ENCODE results near the gene MAFF.

Gene MAFF

DNA sequence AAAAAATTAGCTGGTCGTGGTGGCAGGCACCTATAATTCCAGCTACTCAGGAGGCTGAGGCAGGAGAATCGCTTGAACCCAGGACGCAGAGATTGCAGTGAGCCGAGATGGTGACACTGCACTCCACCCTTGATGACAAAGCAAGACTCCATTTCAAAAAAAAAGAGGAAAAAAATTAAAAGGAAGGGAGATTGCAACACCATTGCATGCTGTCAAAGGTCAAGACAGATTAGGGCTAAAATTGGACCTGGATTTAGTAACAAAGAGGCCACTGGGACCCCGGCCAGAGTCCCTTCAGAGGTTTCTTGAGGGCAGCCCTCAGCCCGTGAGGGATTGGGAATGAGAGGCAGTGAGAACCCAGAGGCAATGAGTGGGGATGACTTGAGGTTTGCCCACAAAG, 8.2 kb upstream of the MAFF start:
- Histone ChIP-seq H3K4me3 (ENCODE audit: low read depth in 1 of 2, low read length in 1 of 2) (peak overlapping the region; percentile 15 to 38), H3K27ac (peak overlapping the region; percentile 86), H3K4me1 (ENCODE audit: control insufficient read depth in 1 of 2, insufficient read depth in 1 of 2, low read depth in 1 of 2, low read length in 1 of 2) (peaks cover 23 to 33% of the 10 kb centered on the region in 2 experiments), H3K27me3 (no peaks in the 10 kb centered on the region), H3K36me3 (no peaks in the 10 kb centered on the region), H3K9me3 (no peaks in the 10 kb centered on the region)
- TF ChIP-seq, protein P1, sequence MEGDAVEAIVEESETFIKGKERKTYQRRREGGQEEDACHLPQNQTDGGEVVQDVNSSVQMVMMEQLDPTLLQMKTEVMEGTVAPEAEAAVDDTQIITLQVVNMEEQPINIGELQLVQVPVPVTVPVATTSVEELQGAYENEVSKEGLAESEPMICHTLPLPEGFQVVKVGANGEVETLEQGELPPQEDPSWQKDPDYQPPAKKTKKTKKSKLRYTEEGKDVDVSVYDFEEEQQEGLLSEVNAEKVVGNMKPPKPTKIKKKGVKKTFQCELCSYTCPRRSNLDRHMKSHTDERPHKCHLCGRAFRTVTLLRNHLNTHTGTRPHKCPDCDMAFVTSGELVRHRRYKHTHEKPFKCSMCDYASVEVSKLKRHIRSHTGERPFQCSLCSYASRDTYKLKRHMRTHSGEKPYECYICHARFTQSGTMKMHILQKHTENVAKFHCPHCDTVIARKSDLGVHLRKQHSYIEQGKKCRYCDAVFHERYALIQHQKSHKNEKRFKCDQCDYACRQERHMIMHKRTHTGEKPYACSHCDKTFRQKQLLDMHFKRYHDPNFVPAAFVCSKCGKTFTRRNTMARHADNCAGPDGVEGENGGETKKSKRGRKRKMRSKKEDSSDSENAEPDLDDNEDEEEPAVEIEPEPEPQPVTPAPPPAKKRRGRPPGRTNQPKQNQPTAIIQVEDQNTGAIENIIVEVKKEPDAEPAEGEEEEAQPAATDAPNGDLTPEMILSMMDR (IDR thresholded peaks at IDR 0.05), result no peak

DNA sequence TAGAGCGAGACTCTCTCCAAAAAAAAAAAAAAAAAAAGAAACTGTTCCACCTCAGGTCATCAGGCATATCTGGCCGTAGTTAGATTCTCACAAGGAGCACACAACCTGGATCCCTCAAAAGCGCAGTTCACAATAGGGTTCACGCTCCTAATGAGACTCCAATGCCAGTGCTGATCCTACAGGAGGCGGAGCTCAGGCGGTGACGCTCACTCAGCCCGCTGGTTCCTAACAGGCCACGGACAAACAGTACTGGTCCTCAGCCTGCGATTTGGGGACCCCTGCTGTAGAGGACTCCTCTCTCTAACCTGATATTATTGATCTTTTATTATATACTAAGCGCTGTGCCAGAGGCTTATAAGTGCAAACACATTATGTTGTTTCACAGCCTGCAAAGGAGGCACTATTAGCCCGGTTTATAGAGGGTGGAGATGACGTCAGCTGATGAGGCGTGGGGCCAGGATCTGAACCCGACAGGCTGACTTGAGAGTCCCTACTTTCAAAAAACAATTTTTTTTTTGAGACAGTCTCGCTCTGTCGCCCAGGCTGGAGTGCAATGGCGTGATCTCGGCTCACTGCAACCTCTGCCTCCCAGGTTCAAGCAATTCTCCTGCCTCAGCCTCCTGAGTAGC, 4.9 kb upstream of the MAFF start:
- no peaks in the 10 kb centered on the region for H3K9me3 ChIP-seq
- H3K36me3 ChIP-seq, result no peaks in the 10 kb centered on the region
- H3K27me3 ChIP-seq, result no peaks in the 10 kb centered on the region
- no peak overlapping the region for H3K4me3 ChIP-seq (ENCODE audit: low read depth in 1 of 2, low read length in 1 of 2)
- no peak overlapping the region for H3K27ac ChIP-seq
- peaks cover 23 to 39% of the 10 kb centered on the region in 2 experiments for H3K4me1 ChIP-seq (ENCODE audit: control insufficient read depth in 1 of 2, insufficient read depth in 1 of 2, low read depth in 1 of 2, low read length in 1 of 2)
- TF ChIP-seq, protein P1 (IDR thresholded peaks at IDR 0.05), result no peak

DNA sequence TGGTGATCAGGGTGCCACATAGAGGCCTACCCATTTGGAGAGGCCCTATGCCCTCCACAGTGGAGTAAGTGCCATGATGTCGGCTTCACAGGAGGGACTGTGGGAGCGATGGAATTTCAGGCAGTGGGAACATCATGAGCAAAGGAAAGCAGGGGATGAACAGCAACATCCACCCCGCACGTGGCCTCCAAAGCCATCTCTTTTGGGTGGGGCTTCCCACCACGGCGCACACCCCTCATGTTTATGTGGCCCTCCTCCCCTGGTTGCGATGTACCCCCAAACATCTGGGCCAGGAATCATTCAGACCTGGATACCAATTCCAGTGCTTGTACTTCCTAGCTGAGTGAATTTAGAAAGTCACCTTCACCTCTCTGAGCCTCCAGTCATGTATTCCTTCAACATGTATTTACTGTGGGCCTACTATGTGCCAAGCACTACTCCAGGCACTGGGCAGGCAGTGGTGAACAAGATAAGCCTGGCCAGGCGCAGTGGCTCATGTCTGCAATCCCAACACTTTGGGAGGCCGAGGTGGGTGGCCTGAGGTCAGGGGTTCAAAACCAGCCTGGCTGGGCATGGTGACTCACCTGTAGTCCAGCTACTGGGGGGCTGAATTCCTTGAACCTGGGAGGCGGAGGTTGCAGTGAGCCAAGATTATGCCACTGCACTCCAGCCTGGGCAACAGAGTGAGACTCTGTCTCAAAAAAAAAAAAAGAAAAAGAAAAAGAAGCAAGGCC, 1.8 kb upstream of the MAFF start:
- peaks cover 19% of the 10 kb centered on the region for H3K27me3 ChIP-seq
- H3K4me3 ChIP-seq (ENCODE audit: low read depth in 1 of 2, low read length in 1 of 2), result no peak overlapping the region
- no peaks in the 10 kb centered on the region for H3K9me3 ChIP-seq
- H3K27ac ChIP-seq, result no peak overlapping the region
- TF ChIP-seq, protein P1 (IDR thresholded peaks at IDR 0.05), result no peak
- no peaks in the 10 kb centered on the region for H3K36me3 ChIP-seq
- peaks cover 12 to 26% of the 10 kb centered on the region in 2 experiments for H3K4me1 ChIP-seq (ENCODE audit: control insufficient read depth in 1 of 2, insufficient read depth in 1 of 2, low read depth in 1 of 2, low read length in 1 of 2)

DNA sequence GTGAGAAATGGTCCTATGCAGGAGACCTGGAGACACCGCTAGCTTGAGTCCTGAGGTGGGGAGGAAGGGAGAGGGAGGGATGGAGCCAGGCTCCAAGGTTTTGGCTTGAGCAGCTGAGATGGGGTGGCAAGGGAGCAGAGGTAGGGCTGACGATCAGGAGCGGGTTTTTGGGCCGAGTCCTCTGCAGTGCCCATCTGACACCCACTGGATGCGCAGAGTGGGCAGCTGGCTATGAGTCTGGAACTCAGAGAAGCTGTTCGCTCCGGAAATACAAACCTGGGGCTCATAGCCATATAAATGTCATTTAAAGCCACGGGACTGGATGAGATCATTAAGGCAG, 453 bp upstream of the MAFF start:
- peaks cover 12 to 25% of the 10 kb centered on the region in 2 experiments for H3K4me1 ChIP-seq (ENCODE audit: control insufficient read depth in 1 of 2, insufficient read depth in 1 of 2, low read depth in 1 of 2, low read length in 1 of 2)
- H3K9me3 ChIP-seq, result no peaks in the 10 kb centered on the region
- no peaks in the 10 kb centered on the region for H3K36me3 ChIP-seq
- TF ChIP-seq, protein P1 (IDR thresholded peaks at IDR 0.05), result no peak
- H3K27ac ChIP-seq, result peak overlapping the region; percentile 92
- H3K4me3 ChIP-seq (ENCODE audit: low read depth in 1 of 2, low read length in 1 of 2), result peak overlapping the region in 1 of 2 experiments; percentile 93
- H3K27me3 ChIP-seq, result peaks cover 26% of the 10 kb centered on the region

GRCh38 chr22:38202437-38203089, 769 bp downstream of the MAFF start:
- TF ChIP-seq, protein P1 (IDR thresholded peaks at IDR 0.05), result peak; percentile 48
- Histone ChIP-seq H3K9me3 (no peaks in the 10 kb centered on the region), H3K4me1 (ENCODE audit: control insufficient read depth in 1 of 2, insufficient read depth in 1 of 2, low read depth in 1 of 2, low read length in 1 of 2) (peaks cover 12 to 25% of the 10 kb centered on the region in 2 experiments), H3K4me3 (ENCODE audit: low read depth in 1 of 2, low read length in 1 of 2) (peak overlapping the region; percentile 88 to 93), H3K27ac (peak overlapping the region; percentile 92), H3K27me3 (peaks cover 26% of the 10 kb centered on the region), H3K36me3 (no peaks in the 10 kb centered on the region)

Data from neutrophil (primary cell).